H9 (cell line): ENCODE results near the gene RFX8. TPM values are rescaled to one million over a fixed set of nuclear protein-coding genes. Genes with fewer than 3 reads are reported as not detected.

Source experiments
- DNase-seq: peaks from one replicate; pipeline ENCODE4 v3.0.0-alpha.2; 2017
- H2AFZ ChIP-seq: one replicate; pipeline ENCODE4 v1.6.1; 2013; ENCODE audit warnings: mild to moderate bottlenecking, low read length, control low read depth, moderate library complexity
- H2AK5ac ChIP-seq: 2 replicates; pipeline ENCODE4 v1.6.1; 2013; ENCODE audit warnings: low read length, control low read depth, mixed read lengths; ENCODE audit not compliant: insufficient read length
- H2BK120ac ChIP-seq: one replicate; pipeline ENCODE4 v1.6.1; 2013; ENCODE audit warnings: low read depth, mild to moderate bottlenecking, low read length, control low read depth, inconsistent platforms; ENCODE audit not compliant: poor library complexity, severe bottlenecking
- H2BK12ac ChIP-seq: 2 replicates; pipeline ENCODE4 v1.6.1; 2013; ENCODE audit warnings: low read length, control low read depth, mixed read lengths, low read depth; ENCODE audit not compliant: insufficient read length
- H2BK15ac ChIP-seq: 2 replicates; pipeline ENCODE4 v1.6.1; 2013; ENCODE audit warnings: low read depth, low read length, control low read depth
- H2BK20ac ChIP-seq: one replicate; pipeline ENCODE4 v1.6.1; 2013; ENCODE audit warnings: low read depth, mild to moderate bottlenecking, low read length, control low read depth, inconsistent platforms; ENCODE audit not compliant: poor library complexity, severe bottlenecking
- H2BK5ac ChIP-seq: 2 replicates; pipeline ENCODE4 v1.6.1; 2013; ENCODE audit warnings: low read length, control low read depth, mixed read lengths; ENCODE audit not compliant: insufficient read length
- H3K14ac ChIP-seq: 2 replicates; pipeline ENCODE4 v1.6.1; 2013; ENCODE audit warnings: low read length, control low read depth; ENCODE audit not compliant: insufficient read depth
- H3K18ac ChIP-seq: 2 replicates; pipeline ENCODE4 v1.6.1; 2013; ENCODE audit warnings: low read depth, mild to moderate bottlenecking, mixed read lengths, low read length, control low read depth; ENCODE audit not compliant: insufficient read length
- H3K23ac ChIP-seq: 2 replicates; pipeline ENCODE4 v1.6.1; 2013; ENCODE audit warnings: low read length, control low read depth, mixed read lengths, low read depth; ENCODE audit not compliant: insufficient read length
- H3K23me2 ChIP-seq: 2 replicates; pipeline ENCODE4 v1.6.1; 2013; ENCODE audit warnings: low read depth, mild to moderate bottlenecking, mixed read lengths, low read length, control low read depth; ENCODE audit not compliant: insufficient read length, poor library complexity, severe bottlenecking
- H3K27ac ChIP-seq: 2 replicates; pipeline ENCODE4 v1.5.1; 2013; ENCODE audit warnings: low read length, control low read depth, mixed read lengths, low read depth; ENCODE audit not compliant: insufficient read length
- H3K27me3 ChIP-seq: 2 replicates; pipeline ENCODE4 v1.6.1; 2013; ENCODE audit warnings: low read length, control low read depth, inconsistent platforms; ENCODE audit not compliant: insufficient read depth
- H3K4ac ChIP-seq: 2 replicates; pipeline ENCODE4 v1.6.1; 2013; ENCODE audit warnings: low read depth, mild to moderate bottlenecking, control low read depth, inconsistent platforms, low read length, moderate library complexity
- H3K4me1 ChIP-seq: 2 replicates; pipeline ENCODE4 v1.6.1; 2013; ENCODE audit warnings: low read length, control low read depth, inconsistent platforms; ENCODE audit not compliant: insufficient read depth
- H3K4me2 ChIP-seq: 2 replicates; pipeline ENCODE4 v1.6.1; 2013; ENCODE audit warnings: low read length, control low read depth, mixed read lengths; ENCODE audit not compliant: insufficient read length, insufficient read depth
- H3K56ac ChIP-seq: 2 replicates; pipeline ENCODE4 v1.6.1; 2013; ENCODE audit warnings: low read depth, mild to moderate bottlenecking, mixed read lengths, low read length, control low read depth; ENCODE audit not compliant: insufficient read length
- H3K79me1 ChIP-seq: 2 replicates; pipeline ENCODE4 v1.6.1; 2013; ENCODE audit warnings: low read depth, mild to moderate bottlenecking, moderate library complexity, low read length, control low read depth, inconsistent platforms; ENCODE audit not compliant: insufficient read depth, poor library complexity, severe bottlenecking
- H3K79me2 ChIP-seq: 2 replicates; pipeline ENCODE4 v1.6.1; 2013; ENCODE audit warnings: low read length, control low read depth, inconsistent platforms; ENCODE audit not compliant: insufficient read depth
- H3K9ac ChIP-seq: 2 replicates; pipeline ENCODE4 v1.6.1; 2013; ENCODE audit warnings: low read length, control low read depth, mixed read lengths; ENCODE audit not compliant: insufficient read length; ENCODE audit errors: extremely low read depth
- H3K9me3 ChIP-seq: one replicate; pipeline ENCODE4 v1.6.1; 2013; ENCODE audit warnings: low read depth, low read length, inconsistent platforms; ENCODE audit not compliant: control insufficient read depth
- H3T11ph ChIP-seq: one replicate; pipeline ENCODE4 v1.6.1; 2013; ENCODE audit warnings: mild to moderate bottlenecking, low read length, control low read depth, inconsistent platforms
- H4K20me1 ChIP-seq: one replicate; pipeline ENCODE4 v1.6.1; 2013; ENCODE audit not compliant: control insufficient read depth, insufficient read length, insufficient read depth
- H4K5ac ChIP-seq: 2 replicates; pipeline ENCODE4 v1.6.1; 2013; ENCODE audit warnings: low read depth, mild to moderate bottlenecking, mixed read lengths, low read length, control low read depth; ENCODE audit not compliant: insufficient read length
- H4K8ac ChIP-seq: replicated peaks from 2 replicates; pipeline ENCODE4 v1.6.1; 2013; ENCODE audit warnings: low read length, control low read depth, mixed read lengths, low read depth; ENCODE audit not compliant: insufficient read length
- H4K91ac ChIP-seq: 2 replicates; pipeline ENCODE4 v1.6.1; 2013; ENCODE audit warnings: low read depth, mild to moderate bottlenecking, moderate library complexity, mixed read lengths, low read length, control low read depth; ENCODE audit not compliant: insufficient read length
- H3K27ac Mint-ChIP-seq, 3 experiments: 2 replicates in 2 of 3; 3 replicates in 1 of 3; pipeline ENCODE4 v1.8.0; 2020 to 2021; ENCODE audit warnings: mixed read lengths in 3 of 3, mild to moderate bottlenecking in 1 of 3, moderate library complexity in 1 of 3
- H3K27me3 Mint-ChIP-seq: 2 replicates; pipeline ENCODE4 v1.8.0; 2021; ENCODE audit warnings: low read depth, mild to moderate bottlenecking, moderate library complexity, mixed read lengths
- H3K36me3 Mint-ChIP-seq, 3 experiments: 2 replicates in 2 of 3; 3 replicates in 1 of 3; pipeline ENCODE4 v1.8.0; 2020 to 2021; ENCODE audit warnings: low read depth in 3 of 3, mixed read lengths in 3 of 3; ENCODE audit not compliant: insufficient read depth in 1 of 3
- H3K4me1 Mint-ChIP-seq, 2 experiments: 2 replicates each; pipeline ENCODE4 v1.8.0; 2020; ENCODE audit warnings: mixed read lengths in 2 of 2
- H3K4me3 Mint-ChIP-seq, 2 experiments: 2 replicates in 1 of 2; 3 replicates in 1 of 2; pipeline ENCODE4 v1.8.0; 2020 to 2021; ENCODE audit warnings: mild to moderate bottlenecking in 2 of 2, mixed read lengths in 2 of 2, moderate library complexity in 1 of 2
- H3K9me3 Mint-ChIP-seq, 2 experiments: 2 replicates in 1 of 2; 3 replicates in 1 of 2; pipeline ENCODE4 v1.8.0; 2020; ENCODE audit warnings: mild to moderate bottlenecking in 2 of 2, mixed read lengths in 2 of 2, moderate library complexity in 1 of 2
- WGBS: extraction: QIAGEN DNeasy Blood & Tissue Kit; methylation state at CpG from one replicate; pipeline ENCODE4 v1.1.7; 2013; ENCODE audit warnings: missing lambda C conversion rate, low lambda C conversion rate, mixed read lengths; ENCODE audit not compliant: insufficient read length; ENCODE audit errors: extremely low coverage; 5-methylcytosine and 5-hydroxymethylcytosine counted together
- total RNA-seq: library from RNA; stranded (reverse); gene quantifications from 2 replicates; pipeline ENCODE4 v1.2.1, GENCODE V29; 2021
- TF ChIP-seq, protein P1 (sequence below): fragments of 200-600 bp; sonication (generic); conservative IDR thresholded peaks from 3 replicates; pipeline ENCODE4 v1.8.0; 2021; ENCODE audit warnings: antibody characterized with exemption, mild to moderate bottlenecking

The RFX8 gene
- total RNA-seq, 1 experiment from 2014 or later, result 0.22 TPM

DNA sequence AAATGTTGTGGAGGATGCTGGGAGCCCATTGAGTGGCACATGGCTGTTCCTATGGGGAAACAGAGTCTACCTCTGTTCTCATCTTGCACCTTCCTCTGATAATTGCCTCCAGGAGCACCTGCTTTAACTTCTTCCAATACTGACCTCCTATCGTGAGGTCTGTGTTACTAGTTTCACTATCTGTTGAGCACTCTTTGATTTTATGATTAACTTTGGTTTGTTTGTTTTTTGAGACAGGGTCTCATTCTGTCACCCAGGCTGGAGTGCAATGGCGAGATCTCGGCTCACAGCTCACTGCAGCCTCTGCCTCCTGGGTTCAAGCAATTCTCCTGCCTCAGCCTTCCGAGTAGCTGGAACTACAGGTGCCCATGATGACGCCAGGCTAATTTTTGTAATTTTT is 12.1 kb upstream of the RFX8 start:
- Histone ChIP-seq H3K9ac (no peak overlapping the region), H3K27ac (no peak overlapping the region), H3K18ac (no peak overlapping the region), H2AFZ (no peak overlapping the region), H3K79me2 (no peaks in the 10 kb centered on the region), H4K8ac (no peak overlapping the region), H3K56ac (no peak overlapping the region), H4K5ac (no peak overlapping the region), H3K9me3 (no peaks in the 10 kb centered on the region), H2BK120ac (no peak overlapping the region), H2BK20ac (no peak overlapping the region), H3K27me3 (no peaks in the 10 kb centered on the region), H2AK5ac (no peak overlapping the region), H4K91ac (no peak overlapping the region), H3K23ac (no peak overlapping the region), H3K14ac (no peak overlapping the region), H3K4ac (no peak overlapping the region), H3K79me1 (no peaks in the 10 kb centered on the region), H3K4me2 (no peak overlapping the region), H2BK12ac (no peak overlapping the region), H3K4me1 (no peaks in the 10 kb centered on the region; the same call in 1 of the 2 replicates), H2BK5ac (no peak overlapping the region), H3T11ph (no peak overlapping the region), H3K23me2 (no peaks in the 10 kb centered on the region), H2BK15ac (no peak overlapping the region), H4K20me1 (no peaks in the 10 kb centered on the region)
- H3K4me3 Mint-ChIP-seq, result no peak overlapping the region
- H3K27me3 Mint-ChIP-seq, result no peaks in the 10 kb centered on the region; the same call in none of the 2 replicates
- no peaks in the 10 kb centered on the region; a peak in 1 of 5 replicates for H3K9me3 Mint-ChIP-seq
- no peaks in the 10 kb centered on the region for H3K4me1 Mint-ChIP-seq
- no peak for DNase-seq
- no CpG with 5 or more reads among the region's 5 CpGs for WGBS
- no peak overlapping the region for H3K27ac Mint-ChIP-seq
- TF ChIP-seq, protein P1, sequence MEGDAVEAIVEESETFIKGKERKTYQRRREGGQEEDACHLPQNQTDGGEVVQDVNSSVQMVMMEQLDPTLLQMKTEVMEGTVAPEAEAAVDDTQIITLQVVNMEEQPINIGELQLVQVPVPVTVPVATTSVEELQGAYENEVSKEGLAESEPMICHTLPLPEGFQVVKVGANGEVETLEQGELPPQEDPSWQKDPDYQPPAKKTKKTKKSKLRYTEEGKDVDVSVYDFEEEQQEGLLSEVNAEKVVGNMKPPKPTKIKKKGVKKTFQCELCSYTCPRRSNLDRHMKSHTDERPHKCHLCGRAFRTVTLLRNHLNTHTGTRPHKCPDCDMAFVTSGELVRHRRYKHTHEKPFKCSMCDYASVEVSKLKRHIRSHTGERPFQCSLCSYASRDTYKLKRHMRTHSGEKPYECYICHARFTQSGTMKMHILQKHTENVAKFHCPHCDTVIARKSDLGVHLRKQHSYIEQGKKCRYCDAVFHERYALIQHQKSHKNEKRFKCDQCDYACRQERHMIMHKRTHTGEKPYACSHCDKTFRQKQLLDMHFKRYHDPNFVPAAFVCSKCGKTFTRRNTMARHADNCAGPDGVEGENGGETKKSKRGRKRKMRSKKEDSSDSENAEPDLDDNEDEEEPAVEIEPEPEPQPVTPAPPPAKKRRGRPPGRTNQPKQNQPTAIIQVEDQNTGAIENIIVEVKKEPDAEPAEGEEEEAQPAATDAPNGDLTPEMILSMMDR, result no peak
- H3K36me3 Mint-ChIP-seq, result no peaks in the 10 kb centered on the region
